Esophagus muscularis mucosa (tissue), 3 donors: ENCODE measurements around the gene MAPK14.

Source experiments
- CTCF ChIP-seq, 3 experiments: fragments of 200-600 bp in 2 of 3; fragments of 450-650 bp in 1 of 3; sonication (generic) in 2 of 3; IDR thresholded peaks; one replicate each; pipeline ENCODE4 v1.5.1; 2017 to 2019; ENCODE audit warnings: antibody characterized with exemption in 3 of 3, mild to moderate bottlenecking in 2 of 3, moderate library complexity in 1 of 3
- POLR2A ChIP-seq: fragments of 450-650 bp; IDR thresholded peaks from one replicate; pipeline ENCODE4 v1.6.1; 2017; ENCODE audit warnings: antibody characterized with exemption, moderate library complexity, mild to moderate bottlenecking, low read depth
- POLR2AphosphoS5 ChIP-seq, 2 donors: sonication (generic); formaldehyde crosslinking; IDR thresholded peaks; one replicate each; pipeline ENCODE4 v1.6.1; 2017; ENCODE audit warnings: antibody characterized with exemption in 2 of 2

- TF ChIP-seq POLR2A = no peak
- TF ChIP-seq CTCF (IDR thresholded peaks at IDR 0.05) = no peak
- TF ChIP-seq POLR2AphosphoS5 (IDR thresholded peaks at IDR 0.05) = no peak
These were observed 52.0 kb downstream of the MAPK14 start for GRCh38 chr6:36079601-36080000.
